ENCODE results near the gene RUFY4.

Gene RUFY4

DNA sequence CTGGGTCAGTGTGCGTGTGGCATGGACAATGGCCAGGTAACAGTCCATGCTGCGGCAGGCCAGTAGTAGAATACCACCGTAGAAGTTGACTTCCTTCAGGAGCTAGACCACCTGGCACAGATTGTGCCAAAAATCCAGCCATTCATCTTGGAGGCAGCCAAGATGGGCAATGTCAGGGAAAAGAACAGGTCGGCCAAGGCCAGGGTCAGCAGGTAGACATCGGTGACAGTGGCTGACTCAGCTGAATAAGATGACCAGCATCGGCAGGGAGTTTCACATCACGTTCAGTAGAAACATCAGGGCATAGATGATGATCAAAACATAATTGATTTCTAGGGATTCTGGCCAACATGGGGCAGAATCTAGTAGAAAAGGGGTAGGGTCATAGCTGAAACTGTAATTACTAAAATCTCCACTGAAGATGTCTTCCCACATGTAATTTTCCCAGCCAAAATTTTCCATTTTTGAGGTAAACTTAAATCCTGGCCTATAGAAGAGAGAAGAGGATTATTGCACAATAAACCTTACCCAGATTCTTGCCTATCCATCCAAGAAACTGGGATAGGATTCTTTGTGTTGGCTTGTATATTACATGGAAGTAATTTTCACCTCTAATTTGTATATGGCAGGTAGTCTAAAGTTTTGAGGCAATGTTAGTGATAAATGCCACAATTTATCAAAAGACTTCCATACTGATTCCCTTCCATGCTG is 7.9 kb upstream of the RUFY4 start:
- no peak for DNase-seq

DNA sequence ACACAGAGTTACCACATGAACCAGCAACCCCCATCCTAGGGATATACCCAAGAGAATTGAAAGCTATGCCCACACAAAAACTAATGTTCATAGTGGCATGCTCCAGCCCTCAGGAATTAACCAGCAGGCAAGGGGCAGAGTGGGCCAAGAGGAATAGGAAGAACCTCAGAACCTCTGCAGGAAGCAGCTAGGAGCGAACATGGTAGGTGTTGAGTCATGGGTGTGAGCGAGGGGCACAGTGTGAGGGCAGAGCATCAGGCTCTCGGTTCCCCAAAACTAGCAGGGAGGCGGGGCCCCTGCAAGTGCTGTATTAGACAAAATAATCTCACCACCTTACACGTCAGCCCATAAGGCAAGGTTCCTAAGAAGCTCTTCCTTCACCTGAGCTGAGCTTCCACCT is 5.6 kb upstream of the RUFY4 start:
- DNase-seq, result no peak

DNA sequence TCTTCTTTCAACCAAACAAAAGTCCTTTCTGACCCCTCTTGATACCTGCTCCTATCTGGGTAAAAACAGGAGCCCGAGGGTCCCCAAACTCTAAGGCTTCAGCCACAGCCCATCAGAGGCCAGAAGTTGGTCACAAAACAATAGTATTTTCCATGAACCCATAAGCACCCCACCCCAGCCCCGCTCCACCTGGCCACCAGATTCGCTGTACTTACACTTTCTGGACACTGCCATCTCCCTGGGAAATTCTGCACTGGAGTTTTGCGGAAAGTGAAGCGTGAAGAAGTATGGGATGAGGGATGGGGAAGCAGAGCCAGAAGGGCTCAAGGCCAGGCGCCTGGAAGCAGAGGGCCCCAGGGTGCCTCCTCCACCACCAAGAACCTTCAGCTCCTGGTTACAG is 5.2 kb upstream of the RUFY4 start:
- no peak for DNase-seq

DNA sequence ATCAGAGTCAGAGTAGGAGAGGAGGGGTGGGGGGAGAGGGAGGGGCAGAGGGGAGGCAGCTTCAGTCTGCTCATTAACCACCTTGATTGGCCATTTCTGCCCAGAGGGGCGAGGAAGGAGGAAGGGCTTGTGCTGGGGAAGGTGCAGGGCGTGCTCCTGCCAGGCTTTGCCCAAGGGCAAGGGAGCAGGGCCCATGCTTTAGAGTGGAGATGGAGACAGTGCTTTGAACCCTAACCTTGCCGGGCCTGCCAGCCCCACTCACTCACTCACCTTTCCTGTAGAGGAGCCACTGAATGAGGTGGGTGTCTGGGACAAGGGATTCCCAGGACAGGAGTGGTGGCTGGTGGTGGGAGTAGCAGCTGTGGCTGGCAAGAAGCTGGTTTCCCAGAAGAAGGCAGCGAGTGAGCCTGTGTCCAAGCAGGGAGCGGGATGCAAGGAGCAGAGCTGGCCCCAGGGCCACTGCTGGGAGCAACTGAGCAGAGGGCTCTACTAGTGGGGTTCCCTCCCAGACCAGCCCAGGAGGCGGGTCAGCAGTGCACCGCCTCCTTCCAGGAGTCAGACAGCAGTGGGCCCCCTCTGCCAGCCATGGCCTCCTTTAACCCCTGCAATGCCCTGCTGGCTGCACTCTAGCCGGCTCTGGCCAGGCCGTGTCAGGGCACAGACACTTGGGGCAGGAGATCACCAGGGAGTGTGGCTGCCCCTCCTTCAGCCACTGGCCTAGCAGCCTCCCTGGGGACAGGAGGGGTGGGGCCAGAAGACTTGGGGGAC is 3.6 kb upstream of the RUFY4 start:
- no peak for DNase-seq

DNA sequence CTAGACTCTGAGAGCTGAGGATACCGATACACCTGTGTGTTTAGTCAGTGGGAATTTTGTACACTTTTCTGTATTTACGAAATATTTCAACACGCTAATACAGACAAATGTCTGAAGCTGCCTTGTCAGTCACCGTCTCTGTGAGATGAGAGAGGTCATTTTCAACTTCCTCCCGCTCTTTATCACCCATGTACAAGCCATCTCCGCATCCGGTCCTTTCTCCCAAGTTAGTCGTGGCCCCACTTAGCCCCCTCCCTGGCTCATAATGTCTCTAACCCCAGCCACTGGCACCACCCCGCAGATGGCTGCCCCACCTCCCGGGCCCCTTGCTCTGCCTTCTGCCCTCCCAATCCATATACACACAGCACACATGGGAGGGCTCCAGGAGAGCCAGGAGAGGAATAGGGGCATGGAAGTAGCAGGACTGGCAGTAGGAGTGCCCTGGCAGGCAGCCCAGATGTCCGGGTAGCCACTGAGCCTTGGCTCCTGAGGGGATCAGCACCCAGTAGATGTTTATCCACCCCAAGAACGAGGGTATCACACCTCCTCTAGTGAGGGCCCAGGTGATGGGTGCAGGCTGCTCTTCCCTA is 2.0 kb upstream of the RUFY4 start:
- DNase-seq, result no peak

DNA sequence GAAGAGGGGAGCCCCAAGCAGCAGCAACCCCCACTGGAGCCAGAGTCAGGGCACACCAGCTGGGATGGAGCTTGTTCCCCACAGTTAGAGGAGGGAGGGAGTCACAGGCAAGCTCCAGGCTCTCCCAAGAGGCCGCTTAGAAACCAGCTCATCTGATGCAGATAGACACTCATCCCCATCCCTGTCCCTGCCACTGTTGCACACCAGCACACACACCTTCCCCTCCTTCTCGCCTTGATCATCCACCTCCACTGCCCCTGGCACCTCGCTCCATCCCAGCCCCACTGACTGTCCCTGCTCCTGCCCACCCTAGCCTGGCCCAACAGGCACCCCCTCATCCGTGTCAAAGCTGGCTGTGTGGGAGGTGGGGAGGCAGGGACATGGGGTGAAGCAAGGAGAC is 1.5 kb upstream of the RUFY4 start:
- DNase-seq, result no peak

DNA sequence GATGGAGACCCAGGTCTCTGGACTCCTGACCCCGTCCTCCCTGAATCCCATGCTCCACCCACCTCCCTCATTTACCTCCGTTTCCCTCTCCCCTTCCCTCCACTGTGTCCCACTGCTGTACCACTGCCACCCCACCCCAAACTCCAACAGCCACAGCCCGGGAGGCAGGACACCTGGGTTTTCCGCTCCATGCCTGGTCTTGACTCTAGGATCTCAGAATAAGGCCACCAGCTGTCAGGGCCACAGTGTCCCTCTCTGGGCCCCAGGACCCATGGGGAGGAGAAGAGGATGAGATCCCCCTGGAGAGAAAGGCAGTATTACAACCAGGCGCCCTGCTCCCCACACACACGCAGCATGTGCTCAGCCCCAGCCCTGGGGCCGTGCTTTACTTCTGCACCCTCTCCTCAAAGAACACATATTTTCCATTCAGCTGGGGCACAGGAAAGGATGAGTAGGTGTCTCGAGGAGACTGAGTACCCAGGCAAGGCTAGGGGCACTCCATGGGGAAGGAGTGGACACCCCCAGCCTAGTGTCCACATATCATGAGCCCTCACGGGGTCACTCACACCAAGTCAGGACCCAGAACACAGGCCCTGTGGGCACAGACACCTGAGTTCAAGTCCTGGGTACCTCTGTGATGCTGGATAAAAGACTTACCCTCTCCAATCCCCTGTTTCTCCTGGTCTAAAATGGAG is 700 bp downstream of the RUFY4 start:
- DNase-seq, result no peak

DNA sequence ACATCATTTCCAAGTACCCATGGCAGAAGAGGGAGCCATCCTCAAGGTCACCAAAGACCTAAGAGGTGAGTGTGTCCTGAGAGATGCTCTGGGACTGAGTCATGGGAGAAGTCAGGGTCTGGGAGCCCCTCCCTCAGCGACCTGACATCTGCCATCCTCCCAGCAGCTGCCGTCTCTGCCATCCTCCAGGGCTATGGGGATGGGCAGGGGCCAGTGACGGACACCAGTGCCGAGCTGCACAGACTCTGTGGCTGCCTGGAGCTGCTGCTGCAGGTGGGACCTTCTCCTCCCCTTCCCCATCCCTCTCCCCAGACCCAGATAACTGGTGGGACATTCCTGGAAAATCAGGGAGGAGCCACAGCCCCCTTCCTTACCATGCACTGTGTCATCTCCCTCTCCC is 1.5 kb downstream of the RUFY4 start:
- DNase-seq, result no peak

DNA sequence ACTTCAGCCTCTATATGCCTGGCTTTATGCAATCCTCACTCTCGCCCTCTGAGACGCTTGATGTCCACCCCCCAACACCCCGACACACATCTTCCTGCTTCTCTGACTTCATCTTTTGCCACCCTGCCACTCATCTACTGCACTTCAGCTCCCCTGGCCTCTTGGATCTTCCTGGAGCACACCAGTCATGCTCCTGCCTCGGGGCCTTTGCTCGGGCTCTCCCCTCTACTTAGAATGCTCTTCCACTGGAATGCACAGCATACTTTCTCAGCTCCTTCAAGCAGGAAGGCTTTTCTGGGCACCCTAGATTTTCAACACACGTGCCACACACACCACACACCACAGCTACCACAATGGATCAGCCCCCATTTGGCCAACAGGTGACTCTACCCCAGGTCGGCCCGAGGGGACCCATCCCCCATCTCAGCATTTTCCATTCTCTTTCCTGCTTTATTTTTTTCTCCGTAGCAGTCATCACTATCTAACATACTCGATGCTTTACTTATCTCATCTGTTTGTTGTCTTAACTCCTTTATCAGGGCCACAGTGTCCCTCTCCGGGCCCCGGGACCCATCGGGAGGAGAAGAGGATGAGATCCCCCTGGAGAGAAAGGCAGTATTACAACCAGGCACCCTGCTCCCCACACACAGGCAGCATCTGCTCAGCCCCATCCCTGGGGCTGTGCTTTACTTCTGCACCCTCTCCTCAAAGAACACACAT is 2.3 kb downstream of the RUFY4 start:
- no peak for DNase-seq

DNA sequence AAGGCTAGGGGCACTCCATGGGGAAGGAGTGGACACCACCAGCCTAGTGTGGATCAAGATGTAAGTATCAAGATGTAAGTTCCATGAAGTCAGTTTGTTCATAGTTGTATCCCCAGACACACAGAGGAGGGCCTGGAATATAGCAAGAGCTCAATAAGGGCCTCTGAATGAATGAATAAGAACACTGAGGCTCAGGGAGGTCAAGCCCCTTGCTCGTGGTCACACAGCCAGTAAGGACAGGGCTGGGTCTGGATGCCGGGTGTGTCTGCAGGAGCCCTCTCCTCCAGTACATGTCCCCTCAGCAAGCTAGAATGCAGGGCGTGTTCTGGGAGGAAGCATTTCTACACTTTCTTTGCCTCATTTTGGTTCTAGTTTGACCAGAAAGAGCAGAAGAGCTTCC is 2.9 kb downstream of the RUFY4 start:
- no peak for DNase-seq

DNA sequence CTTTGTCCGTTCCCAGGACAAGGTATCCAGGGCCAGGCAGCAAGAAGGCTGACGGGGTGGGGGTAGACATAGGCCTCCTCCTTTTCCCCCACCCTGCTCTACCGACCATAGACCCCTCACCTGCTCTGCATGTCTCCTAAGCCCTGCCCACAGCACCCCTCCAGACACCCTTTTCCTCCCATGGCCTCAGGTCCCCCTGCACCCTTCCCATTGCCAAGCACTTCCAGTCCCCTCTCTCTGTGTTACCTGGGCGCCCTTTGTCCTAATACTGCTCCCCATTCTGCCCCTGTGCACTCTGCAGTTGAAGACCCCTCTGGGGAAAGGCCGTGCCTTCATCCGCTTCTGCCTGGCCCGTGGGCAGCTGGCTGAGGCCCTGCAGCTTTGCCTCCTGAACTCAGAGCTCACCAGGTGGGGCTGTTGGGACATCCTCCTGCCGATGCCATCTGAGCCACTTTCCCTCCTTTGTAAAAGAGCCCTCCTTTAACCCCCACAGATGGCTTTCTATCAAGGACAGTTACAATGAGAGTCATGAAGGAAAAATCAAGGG is 3.5 kb downstream of the RUFY4 start:
- no peak for DNase-seq

DNA sequence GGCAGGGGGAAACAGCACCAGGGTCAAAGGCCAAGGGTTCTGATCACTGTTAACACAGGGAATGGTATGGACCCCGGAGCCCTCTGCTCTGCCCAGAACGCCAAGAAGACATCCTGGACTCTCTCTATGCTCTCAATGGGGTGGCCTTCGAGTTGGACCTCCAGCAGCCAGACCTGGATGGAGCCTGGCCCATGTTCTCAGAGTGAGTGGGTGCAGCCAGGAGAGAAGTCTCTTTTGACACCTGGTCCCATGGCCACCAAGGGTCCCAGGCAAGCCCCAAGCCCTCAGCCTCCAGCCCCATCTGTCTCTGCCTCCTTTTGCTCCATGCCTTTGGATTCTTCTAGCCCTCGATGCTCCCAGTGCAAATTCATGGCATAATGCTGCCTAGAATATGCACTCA is 4.1 kb downstream of the RUFY4 start:
- no peak for DNase-seq

DNA sequence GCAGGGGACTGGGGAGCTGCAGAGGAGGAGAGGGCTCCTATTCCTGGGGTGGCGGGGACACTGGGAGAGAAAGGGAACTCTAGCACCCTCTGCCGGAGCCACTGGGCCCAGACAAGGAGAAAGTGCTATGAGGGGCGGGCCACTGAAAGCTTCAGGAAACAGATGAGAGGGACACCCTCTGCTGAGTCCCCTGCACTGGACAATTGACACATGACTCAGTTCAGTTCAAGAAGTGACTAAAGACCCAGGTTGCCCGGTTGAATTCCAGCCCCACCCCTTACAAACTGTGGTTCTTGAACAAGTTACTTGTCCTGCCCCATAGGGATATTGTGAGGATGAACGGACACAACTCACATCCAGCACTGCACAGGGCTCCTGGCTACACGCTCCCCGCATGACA is 5.0 kb downstream of the RUFY4 start:
- peak in 1 of 58 donors; percentile 3 for DNase-seq

DNA sequence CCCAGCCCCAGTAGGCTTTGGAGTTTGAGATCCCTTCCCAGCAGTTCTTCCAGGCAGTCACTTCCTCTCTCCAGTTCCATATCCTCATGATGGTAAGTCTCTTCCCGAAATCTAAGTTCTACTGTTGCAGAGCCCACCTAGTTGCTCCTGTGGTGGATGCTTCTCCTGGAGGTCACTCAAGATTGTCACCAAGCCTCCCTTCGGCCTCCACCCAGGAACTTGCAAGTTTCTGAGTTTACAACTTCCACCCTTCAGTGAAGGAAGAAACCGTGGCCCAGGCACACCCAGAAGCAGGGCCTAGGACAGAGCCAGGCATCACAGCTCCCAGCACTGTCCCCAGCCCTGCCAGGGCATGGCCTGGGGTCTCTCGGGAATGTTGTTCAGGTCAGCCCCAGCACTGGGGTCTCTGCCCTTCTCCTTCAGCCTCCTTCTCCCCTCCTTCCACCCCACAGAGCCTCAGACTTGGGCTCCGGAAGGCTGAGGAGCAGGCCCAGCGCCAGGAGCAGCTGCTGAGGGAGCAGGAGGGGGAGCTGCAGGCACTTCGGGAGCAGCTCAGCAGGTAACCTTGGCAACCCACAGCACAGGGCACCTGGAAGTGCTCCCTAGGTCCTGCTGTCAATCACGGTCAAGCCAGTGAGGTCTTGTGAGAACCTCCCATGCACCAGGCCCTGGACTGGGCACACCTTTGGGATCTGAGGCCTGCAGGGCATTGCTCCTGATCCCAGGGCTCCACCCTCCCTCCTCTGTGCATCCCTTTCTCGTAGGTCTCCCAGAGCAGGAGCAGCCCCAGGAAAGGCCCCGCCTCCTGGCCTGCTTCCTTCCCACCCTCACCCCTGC is 7.1 kb downstream of the RUFY4 start:
- DNase-seq, result no peak

DNA sequence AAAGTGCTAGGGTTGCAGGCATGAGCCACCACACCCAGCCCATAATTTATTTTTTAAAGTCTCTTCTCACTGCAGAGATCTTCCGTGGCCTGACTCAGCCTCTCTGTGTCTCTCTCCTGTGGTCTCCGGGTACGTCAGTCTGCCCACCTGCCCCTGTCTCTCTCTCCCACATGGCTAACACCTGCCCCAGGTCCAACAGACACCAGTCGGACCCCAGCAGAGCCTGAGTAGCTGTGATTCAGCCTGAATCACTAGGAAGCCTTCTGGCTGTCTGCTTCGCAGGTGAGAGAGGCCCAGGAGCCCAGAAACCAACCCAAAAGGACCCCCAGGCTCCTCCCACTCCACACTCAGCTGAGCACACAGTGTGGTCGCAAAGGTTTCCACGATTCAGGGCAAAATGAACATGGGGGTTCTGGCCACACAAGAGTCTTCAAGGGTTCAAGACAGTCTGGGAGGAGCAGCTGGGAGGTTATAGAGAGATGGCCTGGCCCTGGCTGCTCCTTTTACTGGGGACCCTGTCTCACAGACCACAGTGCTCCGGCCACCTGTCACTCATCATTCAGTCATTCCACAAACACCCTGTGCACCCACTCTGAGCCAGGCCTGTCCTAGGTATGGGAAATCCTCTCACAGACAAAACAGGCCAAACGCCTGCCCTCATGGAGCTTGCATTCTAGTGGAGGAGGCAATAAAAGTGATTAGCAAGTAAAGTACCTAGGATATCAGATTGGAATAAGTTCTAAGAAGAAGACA is 8.6 kb downstream of the RUFY4 start:
- DNase-seq, result no peak

DNA sequence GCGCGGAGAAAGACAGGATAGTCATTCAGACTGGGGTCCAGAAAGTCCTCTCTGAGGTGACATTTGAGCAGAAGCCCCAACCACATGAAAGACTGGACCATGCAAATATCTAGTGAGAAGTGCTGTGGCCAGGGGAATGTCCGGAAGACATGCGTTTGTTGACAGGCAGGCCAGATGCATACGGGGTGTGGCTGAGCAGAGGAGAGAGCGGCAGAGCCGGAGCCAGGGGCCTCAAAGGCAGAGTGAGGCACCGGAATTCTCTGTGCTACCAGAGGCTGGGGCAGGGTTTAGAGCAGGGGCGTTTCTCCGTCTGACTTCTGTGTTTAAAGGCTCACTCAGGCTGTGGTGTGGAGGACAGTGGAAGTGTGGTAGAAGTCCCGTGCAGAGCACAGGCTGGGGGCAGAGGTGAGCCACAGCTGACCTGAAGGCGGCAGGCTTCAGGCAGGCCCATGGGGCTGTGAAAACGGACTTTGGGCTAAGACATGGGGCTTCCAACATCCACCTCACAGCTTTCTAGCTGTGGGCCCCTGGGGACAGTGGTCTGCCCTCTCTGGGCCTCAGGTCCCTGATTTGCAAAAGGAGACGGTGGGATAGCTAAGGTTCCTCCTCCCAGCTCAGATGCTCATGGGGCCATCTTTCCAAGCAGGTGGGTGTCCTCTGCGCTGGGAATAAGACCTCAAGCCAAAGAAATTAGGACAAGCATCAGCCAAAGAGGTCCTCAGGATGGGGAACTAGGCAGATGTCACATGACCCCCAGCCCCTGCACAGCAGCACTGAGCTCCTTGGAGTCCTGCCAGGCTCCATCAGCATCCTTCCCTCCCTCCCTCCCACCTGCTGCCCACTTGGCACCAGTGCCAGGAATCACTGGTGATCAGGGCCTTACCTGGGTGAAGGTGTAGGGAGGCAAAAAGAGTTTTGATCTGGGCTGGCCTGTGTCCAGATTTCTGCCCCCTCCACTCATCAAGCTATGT is 11.2 kb downstream of the RUFY4 start:
- DNase-seq, result no peak

DNA sequence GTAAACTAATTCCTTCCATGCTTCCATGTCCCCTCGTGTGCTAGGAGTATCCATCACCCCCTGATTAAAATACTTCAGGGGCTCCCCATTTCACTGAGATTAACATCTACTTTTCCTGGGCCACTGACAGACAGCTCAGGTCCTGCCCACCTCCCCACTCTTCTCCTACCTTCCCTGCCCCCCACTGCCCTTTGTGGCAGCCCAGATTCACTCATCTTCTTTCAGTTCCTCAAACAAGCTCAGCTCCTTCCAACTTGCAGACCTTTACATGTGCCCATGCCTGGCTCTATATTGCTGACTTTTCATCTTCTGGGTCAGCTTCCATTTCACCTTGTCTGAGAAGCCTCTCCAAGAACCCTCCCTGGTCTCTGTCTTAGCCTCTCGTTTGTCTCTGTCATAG is 12.0 kb downstream of the RUFY4 start:
- DNase-seq, result no peak

DNA sequence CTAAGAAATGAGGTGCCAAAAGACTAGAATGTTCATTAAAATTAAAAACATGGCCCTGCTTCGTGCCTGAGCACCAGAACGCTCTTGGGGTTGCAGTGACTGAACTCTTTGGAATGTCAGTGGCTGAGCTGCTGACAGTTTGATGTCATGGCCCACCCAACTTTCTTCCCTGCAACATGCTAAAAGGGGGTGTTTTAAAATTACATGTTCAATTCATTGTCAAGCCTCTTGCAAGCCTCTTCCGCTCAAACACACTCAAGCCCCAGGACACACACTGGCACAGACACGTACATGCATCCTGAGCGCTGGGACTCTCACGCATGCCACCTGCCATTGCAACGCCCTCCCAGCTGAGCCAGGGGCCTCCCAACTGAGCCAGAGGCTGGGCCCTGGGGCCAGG is 12.6 kb downstream of the RUFY4 start:
- DNase-seq, result no peak

Measured in anterior cingulate cortex (tissue), 58 donors.